Kidney epithelial cell (primary cell): ENCODE results near the gene SLC13A5. TPM values are rescaled to one million over a fixed set of nuclear protein-coding genes. Genes with fewer than 3 reads are reported as not detected.
A peak's percentile ranks its signal among the peaks of the same experiment; 100 is the strongest.

Source experiments
- DNase-seq: peaks from one replicate; pipeline ENCODE4 v3.0.0-alpha.2; 2010; ENCODE audit warnings: low read depth
- H3K27me3 ChIP-seq: 2 replicates; pipeline ENCODE4 v1.6.0; 2011; ENCODE audit warnings: low read length; ENCODE audit not compliant: control insufficient read depth, insufficient read depth
- H3K36me3 ChIP-seq: 2 replicates; pipeline ENCODE4 v1.5.1; 2011; ENCODE audit warnings: low read length; ENCODE audit not compliant: control insufficient read depth, insufficient read depth
- H3K4me3 ChIP-seq: 2 replicates; pipeline ENCODE4 v1.5.1; 2011; ENCODE audit warnings: low read depth, mild to moderate bottlenecking, control low read depth, low read length
- total RNA-seq: library from RNA; depleted of rRNA; stranded (reverse); fragments of >200 nt; gene quantifications from 2 replicates; pipeline ENCODE4 v1.2.3, GENCODE V29; 2015
- TF ChIP-seq, protein P1 (sequence below): IDR thresholded peaks from 2 replicates; pipeline ENCODE4 v1.5.1; 2011; ENCODE audit warnings: mild to moderate bottlenecking, moderate library complexity, low read length, control low read depth, inconsistent platforms; ENCODE audit not compliant: insufficient read depth, poor library complexity, severe bottlenecking

The SLC13A5 gene
- total RNA-seq, 1 donor from 2014 or later, result 0.08 TPM

DNA sequence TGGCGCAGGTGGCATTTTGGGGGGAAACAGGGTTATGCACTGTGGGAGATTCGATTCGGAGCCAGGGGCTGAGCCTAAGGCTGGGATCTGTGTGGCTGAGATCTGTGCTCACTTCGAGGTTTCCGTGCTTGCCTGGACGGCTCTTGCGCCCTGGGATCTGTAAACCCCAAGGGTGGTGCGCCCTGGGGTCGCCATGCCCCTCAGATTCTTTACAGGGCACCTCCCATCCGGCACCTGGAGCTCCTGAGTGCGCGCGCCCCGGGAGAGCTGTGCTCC lies 377 bp downstream of the SLC13A5 start:
- H3K36me3 ChIP-seq, result no peaks in the 10 kb centered on the region
- H3K4me3 ChIP-seq, result no peak overlapping the region
- TF ChIP-seq, protein P1, sequence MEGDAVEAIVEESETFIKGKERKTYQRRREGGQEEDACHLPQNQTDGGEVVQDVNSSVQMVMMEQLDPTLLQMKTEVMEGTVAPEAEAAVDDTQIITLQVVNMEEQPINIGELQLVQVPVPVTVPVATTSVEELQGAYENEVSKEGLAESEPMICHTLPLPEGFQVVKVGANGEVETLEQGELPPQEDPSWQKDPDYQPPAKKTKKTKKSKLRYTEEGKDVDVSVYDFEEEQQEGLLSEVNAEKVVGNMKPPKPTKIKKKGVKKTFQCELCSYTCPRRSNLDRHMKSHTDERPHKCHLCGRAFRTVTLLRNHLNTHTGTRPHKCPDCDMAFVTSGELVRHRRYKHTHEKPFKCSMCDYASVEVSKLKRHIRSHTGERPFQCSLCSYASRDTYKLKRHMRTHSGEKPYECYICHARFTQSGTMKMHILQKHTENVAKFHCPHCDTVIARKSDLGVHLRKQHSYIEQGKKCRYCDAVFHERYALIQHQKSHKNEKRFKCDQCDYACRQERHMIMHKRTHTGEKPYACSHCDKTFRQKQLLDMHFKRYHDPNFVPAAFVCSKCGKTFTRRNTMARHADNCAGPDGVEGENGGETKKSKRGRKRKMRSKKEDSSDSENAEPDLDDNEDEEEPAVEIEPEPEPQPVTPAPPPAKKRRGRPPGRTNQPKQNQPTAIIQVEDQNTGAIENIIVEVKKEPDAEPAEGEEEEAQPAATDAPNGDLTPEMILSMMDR, result no peak
- no peak for DNase-seq
- peaks cover 33% of the 10 kb centered on the region for H3K27me3 ChIP-seq

DNA sequence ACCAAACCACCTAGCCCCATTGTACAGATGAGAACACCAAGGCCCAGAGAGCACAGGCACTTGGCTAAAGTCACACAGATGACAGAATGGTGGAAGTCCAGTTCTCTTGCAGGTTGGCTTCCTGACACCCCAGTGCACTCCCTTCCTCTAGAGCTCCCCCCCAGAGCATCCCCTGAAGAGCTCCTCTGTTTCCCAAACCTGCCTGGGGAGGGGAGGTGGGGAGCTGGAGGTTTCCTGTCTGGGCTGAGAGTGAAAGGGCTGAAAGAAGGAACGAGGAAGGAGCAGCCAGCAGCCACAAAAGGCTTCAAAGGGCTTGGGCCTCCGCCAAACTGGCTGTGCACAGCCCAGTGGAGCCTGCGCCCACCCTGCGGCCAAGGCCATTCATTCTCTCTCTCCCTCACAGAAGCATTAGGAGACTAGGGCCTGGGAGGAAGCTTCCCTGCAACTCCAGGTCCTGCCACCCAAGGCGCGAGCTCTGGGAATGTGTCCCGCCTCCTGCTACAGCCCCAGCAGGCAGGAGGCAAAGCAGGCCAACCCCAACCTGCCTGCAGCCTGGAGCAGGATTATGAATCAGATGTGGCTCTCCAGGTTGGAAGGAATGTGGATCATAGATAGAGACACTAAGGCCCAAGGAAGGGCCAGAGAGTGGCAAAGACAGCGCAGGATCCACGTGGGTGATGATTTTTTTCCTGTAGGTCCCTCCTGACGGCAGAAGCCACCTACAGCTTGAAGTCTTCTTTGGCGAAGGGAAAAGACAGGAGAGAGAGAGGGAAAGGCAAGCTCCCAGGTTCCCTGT lies 913 bp downstream of the SLC13A5 start:
- peak; percentile 7 for DNase-seq
- peaks cover 33% of the 10 kb centered on the region for H3K27me3 ChIP-seq
- H3K4me3 ChIP-seq, result no peak overlapping the region
- no peaks in the 10 kb centered on the region for H3K36me3 ChIP-seq
- TF ChIP-seq, protein P1, result no peak

DNA sequence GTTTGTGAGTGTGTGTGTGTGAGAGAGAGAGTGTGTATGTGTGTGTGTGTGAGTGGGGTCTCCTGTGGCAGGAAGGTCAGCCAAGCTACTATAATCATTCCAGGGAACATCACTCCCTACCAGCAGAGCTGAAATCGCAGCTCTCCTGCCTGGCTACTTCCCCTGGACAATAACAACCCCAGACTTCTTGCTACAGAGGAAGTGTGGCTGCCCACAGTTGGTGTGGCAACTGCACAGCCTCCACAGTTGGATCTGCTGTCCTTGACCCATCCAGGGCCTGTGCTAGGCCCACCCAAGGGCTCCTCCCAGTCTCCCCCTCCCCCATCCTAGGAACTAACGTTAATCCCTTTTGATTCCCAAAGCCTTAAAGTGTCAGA lies 1.5 kb downstream of the SLC13A5 start:
- peaks cover 37% of the 10 kb centered on the region for H3K27me3 ChIP-seq
- no peak overlapping the region for H3K4me3 ChIP-seq
- H3K36me3 ChIP-seq, result no peaks in the 10 kb centered on the region
- TF ChIP-seq, protein P1, result no peak
- DNase-seq, result no peak

DNA sequence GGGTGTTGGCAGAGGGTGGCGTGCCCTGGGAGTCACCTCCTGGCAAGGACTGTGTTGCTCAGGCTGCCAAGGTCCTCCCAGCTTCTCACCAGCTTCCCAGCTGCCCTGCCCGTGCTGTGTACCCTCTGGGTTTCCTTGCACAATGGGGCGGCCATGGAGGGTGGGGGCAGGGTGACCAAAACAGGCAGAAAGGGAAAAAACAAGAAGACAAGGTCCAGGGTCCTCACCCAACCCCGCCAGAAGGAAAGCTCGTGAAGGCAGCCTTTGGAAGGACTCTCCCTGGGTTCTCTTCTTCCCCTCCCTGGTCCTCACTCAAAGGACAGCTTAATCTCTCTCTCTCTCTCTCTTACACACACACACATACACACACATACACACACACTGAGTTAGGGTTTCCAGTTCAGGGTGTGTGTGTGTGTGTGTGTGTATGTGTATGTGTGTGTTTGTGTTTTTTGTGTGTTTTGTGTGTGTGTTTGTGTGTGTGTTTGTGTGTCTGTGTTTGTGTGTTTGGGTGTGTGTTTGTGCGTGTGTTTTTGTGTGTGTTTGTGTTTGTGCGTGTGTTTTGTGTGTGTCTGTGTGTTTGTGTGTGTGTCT lies 2.0 kb downstream of the SLC13A5 start:
- DNase-seq, result no peak
- TF ChIP-seq, protein P1, result no peak
- Histone ChIP-seq H3K4me3 (no peak overlapping the region), H3K36me3 (no peaks in the 10 kb centered on the region), H3K27me3 (peaks cover 41% of the 10 kb centered on the region)

DNA sequence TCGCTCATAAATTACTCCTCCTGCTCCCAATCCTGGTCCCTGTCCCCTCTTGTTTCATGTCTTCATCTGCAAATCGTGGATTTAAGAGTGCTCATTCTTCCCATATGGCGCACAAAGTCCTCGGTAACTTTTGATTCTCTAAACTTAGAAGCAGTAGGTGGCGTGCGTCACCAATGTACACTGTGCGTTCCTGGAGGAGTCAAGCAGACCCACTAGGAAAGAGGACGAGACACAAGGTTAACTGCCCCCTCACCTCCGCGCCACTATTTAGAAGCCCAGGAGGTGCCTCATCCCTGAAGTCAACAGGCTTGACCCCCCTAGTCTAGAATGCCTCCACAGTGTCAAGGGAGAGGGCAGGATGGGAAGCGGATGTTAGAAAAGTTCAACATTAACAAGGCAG lies 2.9 kb downstream of the SLC13A5 start:
- no peak for DNase-seq
- H3K27me3 ChIP-seq, result peaks cover 41% of the 10 kb centered on the region
- TF ChIP-seq, protein P1, result no peak
- no peak overlapping the region for H3K4me3 ChIP-seq
- no peaks in the 10 kb centered on the region for H3K36me3 ChIP-seq
